ENCODE data around the gene EFNB3.

- no peak for TF ChIP-seq POLR2AphosphoS5 (IDR thresholded peaks at IDR 0.05)
- TF ChIP-seq CTCF (IDR thresholded peaks at IDR 0.05): no peak
- TF ChIP-seq POLR2A (IDR thresholded peaks at IDR 0.05): no peak
Observed at GRCh38 chr17:7702776-7703175, 2.2 kb upstream of the EFNB3 start.

All from upper lobe of left lung (tissue), 4 donors.